Measurements from ENCODE around the gene ACSS1. TPM values are rescaled to one million over a fixed set of nuclear protein-coding genes. Genes with fewer than 3 reads are reported as not detected.

ACSS1 gene
- total RNA-seq, 4 donors from 2014 or later = 38.5 to 55.5 (median 42.2) TPM

DNA sequence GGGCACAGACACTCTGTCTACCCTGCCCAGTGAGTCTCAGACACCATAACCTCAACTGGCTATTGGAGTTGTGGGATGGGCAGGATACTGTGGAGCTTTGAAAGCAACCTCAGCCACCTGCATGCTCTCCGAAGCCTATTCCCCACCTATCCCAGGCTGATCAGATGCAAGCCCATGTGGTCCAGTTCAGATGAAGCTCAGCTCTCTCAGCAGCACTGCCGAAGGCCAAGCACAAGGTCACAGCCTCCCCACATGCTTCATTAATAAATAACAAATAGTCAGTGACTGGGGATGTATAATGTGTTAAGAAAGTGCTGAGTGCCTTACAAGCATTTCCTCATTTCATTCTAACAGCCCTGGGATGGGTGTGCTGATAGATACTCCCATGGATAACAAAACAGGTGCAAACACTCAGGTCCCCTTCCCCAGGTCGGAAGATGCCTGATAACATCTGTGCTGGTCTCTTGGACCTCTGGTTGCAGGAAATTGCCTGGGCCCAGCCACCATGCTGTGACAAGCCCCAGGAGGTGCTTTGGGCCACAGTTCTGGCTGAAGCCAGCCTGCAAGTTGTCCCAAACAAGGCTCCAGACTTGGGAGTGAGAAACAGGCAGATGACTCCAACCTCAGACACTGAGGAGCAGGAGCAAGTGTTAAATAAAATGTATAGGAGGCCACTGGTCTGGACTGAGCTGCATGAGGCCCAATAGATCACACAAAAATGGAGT, 3.7 kb downstream of the ACSS1 start:
- peaks cover 5 to 87% (median 80%) of the 10 kb centered on the region in 4 donors for H3K4me1 ChIP-seq
- no peaks in the 10 kb centered on the region for H3K36me3 ChIP-seq
- DNase-seq (ENCODE audit: low spot score in 2 of 2) = no peak
- H3K27me3 ChIP-seq = no peaks in the 10 kb centered on the region
- TF ChIP-seq, protein P1, sequence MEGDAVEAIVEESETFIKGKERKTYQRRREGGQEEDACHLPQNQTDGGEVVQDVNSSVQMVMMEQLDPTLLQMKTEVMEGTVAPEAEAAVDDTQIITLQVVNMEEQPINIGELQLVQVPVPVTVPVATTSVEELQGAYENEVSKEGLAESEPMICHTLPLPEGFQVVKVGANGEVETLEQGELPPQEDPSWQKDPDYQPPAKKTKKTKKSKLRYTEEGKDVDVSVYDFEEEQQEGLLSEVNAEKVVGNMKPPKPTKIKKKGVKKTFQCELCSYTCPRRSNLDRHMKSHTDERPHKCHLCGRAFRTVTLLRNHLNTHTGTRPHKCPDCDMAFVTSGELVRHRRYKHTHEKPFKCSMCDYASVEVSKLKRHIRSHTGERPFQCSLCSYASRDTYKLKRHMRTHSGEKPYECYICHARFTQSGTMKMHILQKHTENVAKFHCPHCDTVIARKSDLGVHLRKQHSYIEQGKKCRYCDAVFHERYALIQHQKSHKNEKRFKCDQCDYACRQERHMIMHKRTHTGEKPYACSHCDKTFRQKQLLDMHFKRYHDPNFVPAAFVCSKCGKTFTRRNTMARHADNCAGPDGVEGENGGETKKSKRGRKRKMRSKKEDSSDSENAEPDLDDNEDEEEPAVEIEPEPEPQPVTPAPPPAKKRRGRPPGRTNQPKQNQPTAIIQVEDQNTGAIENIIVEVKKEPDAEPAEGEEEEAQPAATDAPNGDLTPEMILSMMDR (IDR thresholded peaks at IDR 0.05) = no peak
- no peak overlapping the region for H3K4me3 ChIP-seq
- peak overlapping the region; percentile 26 to 96 (median 74) for H3K27ac ChIP-seq
- 42 to 59% methylated on average over 3 of the region's 3 CpGs for WGBS, 2 donors
- H3K9me3 ChIP-seq = no peaks in the 10 kb centered on the region

GRCh38 chr20:25053255-25054031, 4.5 kb downstream of the ACSS1 start:
- Histone ChIP-seq H3K27me3 (no peaks in the 10 kb centered on the region), H3K4me3 (no peak overlapping the region), H3K27ac (peak overlapping the region; percentile 26 to 96 (median 86)), H3K36me3 (no peaks in the 10 kb centered on the region), H3K4me1 (peaks cover 5 to 87% (median 78%) of the 10 kb centered on the region in 4 donors), H3K9me3 (no peaks in the 10 kb centered on the region)
- peak; percentile 23 to 45 for TF ChIP-seq EP300 (IDR thresholded peaks at IDR 0.05)
- TF ChIP-seq, protein P1 (IDR thresholded peaks at IDR 0.05) = no peak
- no peak for TF ChIP-seq POLR2A (IDR thresholded peaks at IDR 0.05)
- 7% methylated on average over 11 of the region's 11 CpGs for WGBS, 2 donors
- peak; percentile 48 to 69 for DNase-seq (ENCODE audit: low spot score in 2 of 2)

DNA sequence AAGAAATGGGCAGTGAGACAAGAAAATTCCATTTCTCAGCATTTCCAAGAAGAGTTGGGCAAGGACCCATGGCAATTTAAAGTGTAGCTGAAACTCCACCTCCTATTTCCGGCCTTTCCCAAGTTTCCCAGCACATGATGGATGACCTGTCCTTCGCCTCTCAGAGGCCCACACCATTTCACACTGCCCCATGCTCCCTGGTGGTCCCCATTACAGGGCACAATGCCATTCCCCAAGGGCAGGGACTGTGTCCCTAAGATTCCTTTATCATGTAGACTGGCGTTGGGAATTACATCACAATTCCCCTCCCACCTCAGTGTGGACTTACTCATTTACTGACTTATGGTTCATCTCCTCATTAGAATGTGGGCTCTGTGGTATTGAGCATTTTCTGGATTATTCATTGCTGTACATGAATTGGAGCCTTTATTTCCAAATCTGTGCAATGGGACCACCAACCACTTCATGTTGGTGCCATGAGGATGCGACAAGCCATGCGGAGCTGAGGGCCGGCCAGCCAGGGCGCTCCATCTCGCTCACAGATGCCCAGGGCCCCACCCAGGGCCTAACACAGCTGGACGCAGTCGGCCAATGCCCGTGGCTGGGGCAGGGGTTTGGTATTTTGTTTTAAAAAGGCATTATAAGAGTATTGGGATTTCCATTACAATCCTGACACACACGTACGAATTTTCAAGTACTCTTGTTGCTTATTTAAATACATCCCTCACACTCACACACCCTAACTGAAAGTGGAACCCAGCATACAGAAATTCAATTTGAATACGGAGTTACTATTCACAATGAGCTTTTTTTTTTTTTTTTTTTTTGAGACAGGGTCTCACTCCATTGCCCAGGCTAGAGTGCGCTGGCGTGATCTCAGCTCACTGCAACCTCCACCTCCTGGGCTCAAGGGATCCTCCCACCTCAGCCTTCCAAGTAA, 5.4 kb downstream of the ACSS1 start:
- Histone ChIP-seq H3K9me3 (no peaks in the 10 kb centered on the region), H3K27me3 (no peaks in the 10 kb centered on the region), H3K4me3 (no peak overlapping the region), H3K4me1 (peaks cover 5 to 92% (median 78%) of the 10 kb centered on the region in 4 donors), H3K27ac (peak overlapping the region; percentile 26 to 96 (median 86)), H3K36me3 (peaks cover 0 to 1% (median 0%) of the 10 kb centered on the region in 3 donors)
- TF ChIP-seq EP300 (IDR thresholded peaks at IDR 0.05) (peak; percentile 25 to 72), POLR2A (IDR thresholded peaks at IDR 0.05) (no peak)
- TF ChIP-seq, protein P1 (IDR thresholded peaks at IDR 0.05) = no peak
- WGBS, 2 donors = 61 to 64% methylated on average over 16 of the region's 16 CpGs
- no peak for DNase-seq (ENCODE audit: low spot score in 2 of 2)

- no peak for DNase-seq (ENCODE audit: low spot score in 2 of 2)
- H3K27ac ChIP-seq = peak overlapping the region in 2 of 4 donors; percentile 95 to 96
These were observed 6.4 kb downstream of the ACSS1 start for GRCh38 chr20:25051386-25052155.

More at GRCh38 chr20:25051386-25052155, 6.4 kb downstream of the ACSS1 start:
- Histone ChIP-seq H3K4me3 (no peak overlapping the region), H3K36me3 (peaks cover 0 to 11% (median 9%) of the 10 kb centered on the region in 3 donors), H3K4me1 (peaks cover 5 to 88% (median 75%) of the 10 kb centered on the region in 4 donors), H3K27me3 (no peaks in the 10 kb centered on the region), H3K9me3 (no peaks in the 10 kb centered on the region)
- TF ChIP-seq, protein P1 (IDR thresholded peaks at IDR 0.05) = no peak
- TF ChIP-seq POLR2A (IDR thresholded peaks at IDR 0.05) (no peak), EP300 (IDR thresholded peaks at IDR 0.05) (no peak)
- WGBS, 2 donors = 95 to 97% methylated on average over 7 of the region's 7 CpGs

All from tibial nerve (tissue), 4 donors.